HG03354 (cell line): Measurements from ENCODE around the gene TSEN54.

Experiments used
- ATAC-seq: cut with Tn5 transposase; IDR thresholded peaks from one replicate; pipeline ENCODE4 v1.9.1; 2021; ENCODE audit warnings: mild to moderate bottlenecking; ENCODE audit not compliant: unreplicated experiment, poor library complexity, severe bottlenecking

The TSEN54 gene

DNA sequence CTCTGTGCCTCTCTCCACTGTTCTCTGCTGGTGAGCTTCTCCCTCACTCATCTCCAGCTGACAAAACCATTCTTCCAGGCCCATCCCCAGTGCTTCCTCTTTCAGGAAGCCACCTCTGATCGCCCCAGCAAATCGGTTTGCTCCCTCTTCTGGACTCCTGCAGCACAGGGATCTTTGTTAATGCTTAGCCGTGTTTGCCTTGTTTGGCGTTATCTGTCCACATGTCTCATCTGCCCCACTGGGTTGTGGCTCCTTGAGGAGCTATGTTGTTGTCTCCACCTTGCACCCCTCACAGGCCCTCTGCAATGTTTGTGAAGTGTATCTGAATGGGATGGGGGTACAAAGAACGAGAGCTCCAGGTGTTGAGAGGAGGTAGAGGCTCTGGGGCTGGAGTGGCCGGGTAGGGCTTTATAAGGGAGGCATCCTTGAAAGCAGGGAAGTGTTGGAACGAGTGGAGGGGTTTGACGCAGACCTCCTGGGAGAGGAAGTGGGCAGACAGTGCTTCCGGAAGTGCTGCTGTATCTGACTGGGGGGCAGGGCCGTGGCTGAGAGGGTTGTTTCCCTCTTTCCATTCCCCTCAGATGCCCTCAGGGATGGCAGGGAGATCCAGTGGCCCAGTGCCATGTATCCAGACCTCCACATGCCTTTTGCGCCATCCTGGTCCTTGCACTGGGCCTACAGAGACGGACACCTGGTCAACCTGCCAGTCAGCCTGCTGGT is 28.8 kb upstream of the TSEN54 start:
- peak; percentile 63 for ATAC-seq

DNA sequence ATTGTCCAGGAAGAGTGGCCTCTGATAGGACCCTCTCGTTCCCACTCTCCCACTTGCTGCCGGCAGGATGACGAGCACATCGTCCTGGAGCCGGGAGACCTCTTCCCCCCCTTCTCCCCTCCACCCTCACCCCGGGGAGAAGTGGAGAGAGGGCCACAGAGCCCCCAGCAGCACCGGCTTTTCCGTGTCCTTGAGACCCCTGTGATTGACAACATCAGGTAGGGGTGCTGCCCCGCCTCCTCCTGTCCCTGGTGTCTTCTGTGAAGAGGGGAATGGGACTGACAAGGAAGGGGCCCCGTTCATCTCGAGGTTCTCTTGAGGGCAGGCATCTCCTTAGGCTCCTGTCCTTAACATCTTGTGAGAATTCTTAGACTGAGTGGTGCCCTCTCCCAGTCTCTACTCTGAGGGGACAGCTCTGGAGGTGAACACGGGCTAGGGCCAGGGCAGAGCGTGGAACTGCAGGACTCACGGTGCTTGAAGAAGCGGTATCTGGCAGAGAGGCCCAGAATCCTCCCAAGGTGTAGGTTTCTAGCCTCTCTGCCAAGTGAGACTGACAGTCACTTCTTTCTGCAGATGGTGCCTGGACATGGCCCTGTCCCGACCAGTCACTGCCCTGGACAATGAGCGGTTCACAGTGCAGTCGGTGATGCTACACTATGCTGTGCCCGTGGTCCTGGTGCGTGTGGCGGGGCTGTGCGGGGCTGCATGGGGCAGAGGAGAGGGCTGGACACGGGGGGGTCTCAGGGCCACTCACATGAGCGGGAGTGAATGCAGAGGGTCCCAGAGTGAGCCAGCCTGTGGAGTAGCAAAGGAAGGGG is 27.4 kb upstream of the TSEN54 start:
- ATAC-seq = no peak

- ATAC-seq = no peak
Measured at GRCh38 chr17:75489511-75489955, 26.8 kb upstream of the TSEN54 start.

DNA sequence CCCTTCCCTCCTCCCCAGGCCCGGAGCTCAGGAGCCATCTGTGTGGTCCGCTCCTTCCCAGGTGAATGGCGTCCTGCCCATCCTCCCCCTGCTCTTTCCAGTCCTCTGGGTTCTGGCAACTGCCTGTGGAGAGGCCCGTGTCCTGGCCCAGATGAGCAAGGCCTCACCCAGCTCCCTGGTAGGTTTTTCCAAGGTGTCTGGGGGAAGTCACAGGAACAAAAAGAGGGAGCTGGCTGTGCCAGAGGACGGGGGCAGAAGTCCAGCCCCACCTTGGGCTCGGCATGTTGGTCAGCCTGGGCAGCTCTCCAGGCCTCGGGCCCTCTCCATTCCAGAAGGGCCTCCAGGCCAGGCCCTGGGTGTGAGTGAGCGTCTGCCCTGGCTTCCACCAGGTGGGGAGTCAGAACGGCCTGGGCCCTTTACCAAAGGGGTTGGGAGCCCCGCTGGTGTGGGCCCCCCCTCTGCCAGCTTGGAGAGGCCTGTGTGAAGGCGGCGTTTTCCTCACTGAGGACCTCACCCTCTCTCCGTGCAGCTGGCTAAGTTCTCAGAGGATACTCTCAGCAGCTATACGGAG is 26.1 kb upstream of the TSEN54 start:
- no peak for ATAC-seq

- ATAC-seq = no peak
Measured at GRCh38 chr17:75490953-75491649, 25.2 kb upstream of the TSEN54 start.

DNA sequence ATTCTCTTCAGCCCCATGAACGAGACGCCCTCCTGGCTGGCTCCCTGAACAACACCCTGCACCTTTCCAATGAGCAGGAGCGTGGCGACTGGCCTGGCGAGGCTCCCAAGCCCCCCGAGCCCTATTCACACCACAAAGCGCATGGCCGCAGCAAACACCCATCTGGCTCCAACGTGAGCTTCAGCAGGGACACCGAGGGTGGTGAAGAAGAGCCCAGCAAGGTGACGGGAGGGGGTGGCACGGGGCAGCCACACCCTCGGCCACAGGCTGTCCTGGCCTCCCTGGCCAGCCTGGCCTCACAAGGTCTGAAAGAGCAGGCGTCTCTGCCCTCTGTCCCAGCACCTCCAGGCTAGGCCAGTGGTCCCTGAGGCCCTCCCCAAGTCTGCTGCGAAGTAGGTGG is 24.6 kb upstream of the TSEN54 start:
- no peak for ATAC-seq

- no peak for ATAC-seq
Measured at GRCh38 chr17:75492555-75493168, 23.7 kb upstream of the TSEN54 start.

DNA sequence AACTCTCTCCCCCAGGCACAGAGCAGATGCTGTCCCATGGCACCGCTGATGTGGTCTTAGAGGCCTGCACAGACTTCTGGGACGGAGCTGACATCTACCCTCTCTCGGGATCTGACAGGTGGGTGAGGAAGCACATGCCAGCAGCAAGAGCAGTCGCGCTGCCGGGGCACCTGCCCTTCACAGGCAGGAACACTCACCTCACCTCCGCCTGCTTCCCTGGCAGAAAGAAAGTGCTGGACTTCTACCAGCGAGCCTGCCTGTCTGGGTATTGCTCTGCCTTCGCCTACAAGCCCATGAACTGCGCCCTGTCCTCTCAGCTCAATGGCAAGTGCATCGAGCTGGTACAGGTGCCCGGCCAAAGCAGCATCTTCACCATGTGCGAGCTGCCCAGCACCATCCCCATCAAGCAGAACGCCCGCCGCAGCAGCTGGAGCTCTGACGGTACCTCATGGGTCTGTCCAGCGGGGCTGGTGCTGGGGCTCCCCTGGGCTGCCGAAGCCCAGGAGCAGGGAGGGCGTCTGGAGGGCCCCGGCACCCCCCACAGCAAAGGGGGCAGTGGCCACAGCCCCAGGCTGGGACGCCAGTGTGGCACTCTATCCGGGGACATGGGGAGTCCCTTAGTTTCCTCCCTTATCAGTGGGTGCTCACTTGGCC is 22.7 kb upstream of the TSEN54 start:
- ATAC-seq = no peak

DNA sequence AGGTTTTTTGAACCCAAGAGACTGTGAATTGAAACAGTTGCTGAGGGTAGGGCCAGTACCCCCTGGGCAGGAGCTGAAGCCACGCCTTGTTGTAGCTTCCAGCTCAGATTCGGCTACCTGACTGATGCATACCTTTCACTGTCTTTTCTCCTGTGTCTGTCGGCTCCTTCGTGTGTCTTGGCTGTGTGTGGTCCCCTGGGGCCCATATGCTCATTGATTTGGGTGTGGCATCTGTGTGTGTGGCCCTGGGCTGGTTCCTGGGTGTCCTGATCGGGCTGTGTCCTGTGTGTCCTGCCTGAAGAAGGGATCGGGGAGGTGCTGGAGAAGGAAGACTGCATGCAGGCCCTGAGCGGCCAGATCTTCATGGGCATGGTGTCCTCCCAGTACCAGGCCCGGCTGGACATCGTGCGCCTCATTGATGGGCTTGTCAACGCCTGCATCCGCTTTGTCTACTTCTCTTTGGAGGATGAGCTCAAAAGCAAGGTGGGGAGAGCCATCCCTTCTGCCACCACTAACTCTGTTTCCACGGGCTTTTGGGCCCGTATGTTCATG is 21.9 kb upstream of the TSEN54 start:
- no peak for ATAC-seq

DNA sequence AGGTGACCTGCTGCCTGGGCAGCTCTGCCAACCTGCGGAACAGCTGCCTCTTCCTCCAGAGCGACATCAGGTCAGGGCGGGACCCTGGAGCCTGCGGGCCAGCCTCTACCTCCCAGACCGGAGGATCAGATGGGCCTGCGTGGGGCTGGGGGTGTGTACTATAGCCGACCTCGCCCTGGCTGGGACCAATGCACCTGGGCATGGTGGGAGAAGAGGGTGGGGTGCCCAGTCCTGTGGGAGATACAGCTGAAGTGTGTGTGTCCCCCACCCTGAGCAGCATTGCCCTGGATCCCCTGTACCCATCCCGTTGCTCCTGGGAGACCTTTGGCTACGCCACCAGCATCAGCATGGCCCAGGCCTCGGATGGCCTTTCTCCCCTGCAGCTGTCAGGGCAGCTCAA is 20.3 kb upstream of the TSEN54 start:
- no peak for ATAC-seq

DNA sequence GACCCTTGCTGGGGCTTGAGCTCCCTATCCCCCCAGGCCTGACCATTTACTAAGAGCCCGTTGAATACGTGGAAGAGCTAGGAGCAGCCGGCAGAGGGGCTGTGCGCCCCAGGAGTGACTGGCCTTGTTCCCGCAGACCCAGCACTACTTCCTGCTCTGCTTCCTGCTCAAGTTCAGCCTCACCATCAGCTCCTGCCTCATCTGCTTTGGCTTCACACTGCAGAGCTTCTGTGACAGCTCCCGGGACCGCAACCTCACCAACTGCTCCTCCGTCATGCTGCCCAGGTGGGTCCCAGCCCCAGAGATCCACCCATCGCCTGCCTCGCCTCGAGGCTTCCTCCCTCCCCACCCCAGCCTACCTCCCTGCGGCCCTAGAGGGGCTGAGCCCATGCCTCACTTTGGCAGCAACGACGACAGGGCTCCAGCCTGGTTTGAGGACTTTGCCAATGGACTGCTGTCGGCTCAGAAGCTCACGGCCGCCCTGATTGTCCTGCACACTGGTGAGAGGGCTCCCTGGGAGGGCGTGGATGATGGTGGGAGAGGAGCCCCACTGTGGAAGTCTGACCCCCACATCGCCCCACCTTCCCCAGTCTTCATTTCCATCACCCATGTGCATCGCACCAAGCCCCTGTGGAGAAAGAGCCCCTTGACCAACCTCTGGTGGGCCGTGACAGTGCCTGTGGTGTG is 18.1 kb upstream of the TSEN54 start:
- no peak for ATAC-seq

- no peak for ATAC-seq
Measured at GRCh38 chr17:75498726-75499213, 17.6 kb upstream of the TSEN54 start.

DNA sequence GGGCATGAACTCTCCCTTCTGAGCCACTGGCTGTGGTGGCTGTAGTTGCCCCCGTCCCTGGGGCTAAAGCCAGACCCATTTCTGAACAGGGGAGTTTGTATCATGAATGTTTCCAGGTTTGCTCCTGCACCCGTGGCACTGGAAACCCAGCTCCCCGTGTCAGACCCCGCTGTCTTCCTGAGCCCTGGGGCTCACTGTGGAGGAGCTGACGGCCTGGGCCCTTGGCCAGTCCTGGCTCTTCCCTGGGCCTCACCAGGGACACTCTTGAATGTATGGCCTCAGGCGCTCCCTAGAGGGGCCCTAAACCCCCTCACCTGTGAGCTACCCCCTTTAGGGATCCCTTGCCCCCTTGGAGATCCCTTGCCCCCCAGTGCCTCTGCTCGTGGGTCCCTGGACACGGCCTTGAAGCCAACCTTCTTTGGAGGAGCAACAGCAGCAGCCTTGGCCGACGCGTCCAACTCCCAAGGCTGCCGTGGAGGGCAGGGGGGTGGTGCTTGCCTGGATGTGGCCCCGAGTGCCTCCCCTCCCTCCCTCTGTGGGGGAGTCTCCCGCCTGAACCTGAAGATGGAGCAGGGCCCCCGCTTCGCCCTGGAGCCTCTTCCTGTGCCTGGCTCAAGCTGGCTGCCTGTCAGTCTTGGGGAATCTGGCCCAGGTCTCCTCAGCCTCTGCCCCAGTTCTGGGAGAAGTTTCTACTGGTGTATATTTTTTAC is 16.9 kb upstream of the TSEN54 start:
- no peak for ATAC-seq

DNA sequence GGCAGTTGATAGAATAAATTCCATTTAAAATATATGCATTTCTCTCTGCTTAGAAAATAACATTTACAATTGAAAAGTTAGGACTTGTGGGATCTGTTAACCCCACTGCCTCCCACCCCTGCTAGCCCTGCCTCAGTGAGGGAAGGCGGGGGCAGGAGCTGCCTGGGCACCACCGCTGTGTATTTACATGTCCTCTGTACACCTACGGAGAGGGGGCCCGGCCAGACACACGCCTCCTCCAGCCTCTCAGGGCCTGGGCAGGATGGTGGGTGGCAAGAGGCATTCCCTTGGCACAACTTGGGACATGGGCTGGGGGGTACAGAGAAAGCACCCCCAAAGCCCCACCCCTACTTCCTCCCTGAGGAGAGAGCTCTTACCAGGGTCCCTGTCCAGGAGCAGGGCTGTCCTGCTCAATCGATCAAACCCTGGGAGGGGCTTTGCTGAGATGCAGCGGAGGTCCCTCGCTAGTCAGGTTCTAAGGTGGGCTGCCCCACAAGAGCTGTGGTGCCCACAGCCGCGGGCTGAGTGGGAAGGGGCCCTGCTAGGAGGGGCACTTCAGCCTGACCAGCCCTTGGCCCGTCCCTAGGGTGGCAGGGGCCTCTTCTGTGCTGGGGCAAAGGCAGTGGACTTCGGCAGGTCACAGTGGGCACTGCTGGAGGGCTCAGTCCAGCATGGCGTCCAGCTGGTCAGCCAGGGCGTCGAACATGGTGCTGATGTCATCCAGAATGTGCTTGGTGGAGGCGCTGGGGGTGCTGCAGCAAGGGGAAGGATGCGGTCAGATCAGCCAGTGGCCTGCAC is 15.7 kb upstream of the TSEN54 start:
- no peak for ATAC-seq

GRCh38 chr17:75501378-75502071 is 14.8 kb upstream of the TSEN54 start:
- ATAC-seq = no peak

DNA sequence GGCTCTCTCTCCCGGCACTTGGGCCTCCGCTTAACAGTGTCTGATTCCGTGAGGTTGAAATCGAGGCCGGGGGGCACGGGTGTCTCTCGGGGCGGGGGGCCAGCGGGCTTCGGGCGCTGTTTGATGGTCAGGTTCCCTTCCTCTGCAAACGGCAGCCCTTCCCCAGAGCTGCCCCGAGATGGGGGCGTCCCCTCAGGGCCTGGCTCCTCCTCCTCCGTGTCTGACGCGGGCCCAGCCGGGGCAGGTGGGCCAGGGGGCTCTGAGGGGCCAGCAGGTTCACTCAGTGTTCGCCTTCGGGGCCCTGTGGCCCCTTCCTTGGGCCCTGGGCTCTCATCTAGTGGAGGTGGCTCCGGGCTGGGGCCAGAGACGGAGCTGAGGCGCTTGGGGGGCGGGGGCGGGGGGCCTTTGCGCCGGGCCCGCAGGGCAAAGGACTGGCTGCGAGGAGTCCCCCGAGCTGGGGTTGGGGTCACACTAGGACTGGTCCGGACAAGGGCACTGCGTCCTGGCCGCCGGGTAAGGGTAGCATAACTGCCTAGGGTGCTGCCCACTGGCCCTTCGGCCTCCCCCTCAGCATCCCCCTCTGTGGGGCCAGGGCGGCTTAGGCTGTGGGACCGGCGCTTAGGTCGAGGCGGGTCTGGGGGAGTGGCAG is 14.1 kb upstream of the TSEN54 start:
- ATAC-seq = no peak
